ENCODE measurements around the gene TNRC6C.

GRCh38 chr17:78132084-78132676 lies 173.7 kb downstream of the TNRC6C start:
- no peak for TF ChIP-seq BRF1 (IDR thresholded peaks at IDR 0.05; ENCODE audit: borderline replicate concordance, extremely low read depth, insufficient read length)
- no peak for TF ChIP-seq ZBTB7A (IDR thresholded peaks at IDR 0.05; ENCODE audit: borderline replicate concordance, control insufficient read depth, low read depth, low read length)
- no peak for TF ChIP-seq CHD2 (IDR thresholded peaks at IDR 0.05; ENCODE audit: low read depth, low read length)
- no peak for TF ChIP-seq RBM22 (IDR thresholded peaks at IDR 0.05; ENCODE audit: low read depth, low read length, poor library complexity, severe bottlenecking)
- no peak for TF ChIP-seq SMC3 (conservative IDR thresholded peaks at IDR 0.05; ENCODE audit: insufficient read depth, low read depth, low read length)
